Heart left ventricle (tissue), 16 donors: ENCODE data around the gene PROCA1. TPM values are rescaled to one million over a fixed set of nuclear protein-coding genes. Genes with fewer than 3 reads are reported as not detected.

Source experiments
- ATAC-seq, 4 donors: fragments of 200-7000 bp; cut with Tn5 transposase; one replicate each; pipeline ENCODE4 v1.9.1; 2020 to 2022; ENCODE audit warnings: moderate library complexity in 4 of 4, mild to moderate bottlenecking in 3 of 4, moderate number of reproducible peaks in 1 of 4
- DNase-seq, 5 donors: peaks; one replicate each; pipeline ENCODE4 v3.0.0-alpha.2; 2020
- H3K27ac ChIP-seq, 12 donors: fragments of 200-600 bp; sonication (generic) in 4 of 12; one replicate each; pipeline versions ENCODE4 v1.5.0 to v1.8.0; 2016 to 2022; ENCODE audit warnings: mild to moderate bottlenecking in 2 of 12
- H3K27me3 ChIP-seq, 9 donors: fragments of 200-600 bp; sonication (generic) in 2 of 9; one replicate each; pipeline versions ENCODE4 v1.5.1 to v1.8.0; 2016 to 2022; ENCODE audit warnings: mild to moderate bottlenecking in 3 of 9
- H3K36me3 ChIP-seq, 9 donors: fragments of 200-600 bp; sonication (generic) in 2 of 9; one replicate each; pipeline versions ENCODE4 v1.5.0 to v1.8.0; 2018 to 2022; ENCODE audit warnings: mild to moderate bottlenecking in 2 of 9
- H3K4me1 ChIP-seq, 12 donors: fragments of 200-600 bp; sonication (generic) in 4 of 12; one replicate each; pipeline versions ENCODE4 v1.5.0 to v1.8.0; 2016 to 2022; ENCODE audit warnings: mild to moderate bottlenecking in 3 of 12
- H3K4me3 ChIP-seq, 12 donors: fragments of 200-600 bp; sonication (generic) in 4 of 12; one replicate each; pipeline versions ENCODE4 v1.5.0 to v1.8.0; 2017 to 2022; ENCODE audit warnings: mild to moderate bottlenecking in 9 of 12, moderate library complexity in 4 of 12
- H3K9me3 ChIP-seq, 12 donors: fragments of 200-600 bp; sonication (generic) in 4 of 12; one replicate each; pipeline versions ENCODE4 v1.5.0 to v1.8.0; 2016 to 2022; ENCODE audit warnings: mild to moderate bottlenecking in 1 of 12
- POLR2A ChIP-seq, 2 donors: fragments of 450-650 bp; IDR thresholded peaks; one replicate each; pipeline ENCODE4 v1.6.1; 2017; ENCODE audit warnings: antibody characterized with exemption in 2 of 2, mild to moderate bottlenecking in 2 of 2, moderate library complexity in 2 of 2
- WGBS, 4 donors: extraction: QIAGEN DNeasy Blood & Tissue Kit in 2 of 4; methylation state at CpG; one replicate each; pipeline versions ENCODE4 v1.1.5 to v1.1.7; 2013 to 2018; 5-methylcytosine and 5-hydroxymethylcytosine counted together
- intact Hi-C, 10 donors: fragments of 100-400 bp; cut with DNase I; formaldehyde crosslinking; loops; one replicate each; pipeline versions ENCODE4 v1.11.1 to v1.14.2; 2022
- polyA plus RNA-seq, 2 donors: library from polyadenylated mRNA; stranded (reverse); fragments of 200-250 nt; gene quantifications; one replicate each; pipeline ENCODE4 v1.2.3, GENCODE V29; 2013
- total RNA-seq, 9 donors: library from RNA; depleted of rRNA in 2 of 9; stranded (reverse); fragments of >200 nt in 2 of 9; fragmentation: NEBNext Ultra II Directional in 3 of 9; extraction: Animal tissue kit (Norgen Biotek cat#: 25700) in 3 of 9; gene quantifications; one replicate each; pipeline versions ENCODE4 v1.1.0 to v1.2.4, GENCODE V29; 2016 to 2023
- TF ChIP-seq, protein P1 (sequence below), 12 donors: fragments of 200-600 bp; sonication (generic) in 4 of 12; IDR thresholded peaks; one replicate each; pipeline versions ENCODE4 v1.5.0 to v1.8.0; 2018 to 2022; ENCODE audit warnings: antibody characterized with exemption in 12 of 12, mild to moderate bottlenecking in 5 of 12
- donor health status: ischemic (EF 13 %, LVEDD 7.1; RV severe dilation, severe dysfunction).
- donor health status: healthy with polysubstance abuse.
- donor health status: DM: no; HTN: yes; CAD: no.
- donor health status: DM: no; HTN: no; CAD: no.
- donor health status: ischemic (EF 25% LVEDD 6.9; RV normal size, moderate dysfunction).
- donor health status: ischemic (EF 25% LVEDD 5.7; RV mildly dilated, moderate dysfunction).
- donor health status: healthy.
- donor health status: DM: yes; HTN: yes; CAD: no.
- donor health status: ischemic (EF 35%, LVEDD 5.7; RV mildly dilated, moderate dysfunction).
- donor health status: nonischemic (EF 11% LVEDD 7.7; RV severe dilation, severe dysfunction).
- donor health status: DM: yes; HTN: yes; CAD: no.
- donor health status: PGD.
- donor health status: ischemic (EF 29% LVEDD 5.4; RV normal size, mild dysfunction).
- donor health status: nonischemic (EF 23%, LVEDD 6.1; RV moderate dilation, normal function).

The PROCA1 gene
- total and polyA plus RNA-seq, 11 donors: 0.64 to 2.6 (median 1.0) TPM

- WGBS, 4 donors: 81 to 91% (median 84%) methylated on average over 5 of the region's 5 CpGs
- TF ChIP-seq, protein P1, sequence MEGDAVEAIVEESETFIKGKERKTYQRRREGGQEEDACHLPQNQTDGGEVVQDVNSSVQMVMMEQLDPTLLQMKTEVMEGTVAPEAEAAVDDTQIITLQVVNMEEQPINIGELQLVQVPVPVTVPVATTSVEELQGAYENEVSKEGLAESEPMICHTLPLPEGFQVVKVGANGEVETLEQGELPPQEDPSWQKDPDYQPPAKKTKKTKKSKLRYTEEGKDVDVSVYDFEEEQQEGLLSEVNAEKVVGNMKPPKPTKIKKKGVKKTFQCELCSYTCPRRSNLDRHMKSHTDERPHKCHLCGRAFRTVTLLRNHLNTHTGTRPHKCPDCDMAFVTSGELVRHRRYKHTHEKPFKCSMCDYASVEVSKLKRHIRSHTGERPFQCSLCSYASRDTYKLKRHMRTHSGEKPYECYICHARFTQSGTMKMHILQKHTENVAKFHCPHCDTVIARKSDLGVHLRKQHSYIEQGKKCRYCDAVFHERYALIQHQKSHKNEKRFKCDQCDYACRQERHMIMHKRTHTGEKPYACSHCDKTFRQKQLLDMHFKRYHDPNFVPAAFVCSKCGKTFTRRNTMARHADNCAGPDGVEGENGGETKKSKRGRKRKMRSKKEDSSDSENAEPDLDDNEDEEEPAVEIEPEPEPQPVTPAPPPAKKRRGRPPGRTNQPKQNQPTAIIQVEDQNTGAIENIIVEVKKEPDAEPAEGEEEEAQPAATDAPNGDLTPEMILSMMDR (IDR thresholded peaks at IDR 0.05): no peak
- no peak for TF ChIP-seq POLR2A (IDR thresholded peaks at IDR 0.05)
- H3K9me3 ChIP-seq: no peaks in the 10 kb centered on the region
- no peaks in the 10 kb centered on the region for H3K4me1 ChIP-seq
- H3K4me3 ChIP-seq: no peak overlapping the region
- DNase-seq: peak in 1 of 5 donors; percentile 23
- H3K27ac ChIP-seq: no peak overlapping the region
- no peaks in the 10 kb centered on the region for H3K27me3 ChIP-seq
- ATAC-seq: no peak
- H3K36me3 ChIP-seq: no peaks in the 10 kb centered on the region
- intact Hi-C loops: no loop called here
Measured at GRCh38 chr17:28735242-28735722, 23.6 kb upstream of the PROCA1 start.

GRCh38 chr17:28734712-28735241, 23.1 kb upstream of the PROCA1 start:
- no peaks in the 10 kb centered on the region for H3K27me3 ChIP-seq
- H3K4me1 ChIP-seq: no peaks in the 10 kb centered on the region
- H3K4me3 ChIP-seq: no peak overlapping the region
- no peak overlapping the region for H3K27ac ChIP-seq
- intact Hi-C loops: no loop called here
- WGBS, 4 donors: 78 to 89% (median 84%) methylated on average over 6 to 10 of the region's 10 CpGs
- DNase-seq: peak in 2 of 5 donors; percentile 14 to 23
- no peaks in the 10 kb centered on the region for H3K9me3 ChIP-seq
- no peak for TF ChIP-seq POLR2A (IDR thresholded peaks at IDR 0.05)
- TF ChIP-seq, protein P1 (IDR thresholded peaks at IDR 0.05): no peak
- ATAC-seq: no peak
- H3K36me3 ChIP-seq: no peaks in the 10 kb centered on the region

DNA sequence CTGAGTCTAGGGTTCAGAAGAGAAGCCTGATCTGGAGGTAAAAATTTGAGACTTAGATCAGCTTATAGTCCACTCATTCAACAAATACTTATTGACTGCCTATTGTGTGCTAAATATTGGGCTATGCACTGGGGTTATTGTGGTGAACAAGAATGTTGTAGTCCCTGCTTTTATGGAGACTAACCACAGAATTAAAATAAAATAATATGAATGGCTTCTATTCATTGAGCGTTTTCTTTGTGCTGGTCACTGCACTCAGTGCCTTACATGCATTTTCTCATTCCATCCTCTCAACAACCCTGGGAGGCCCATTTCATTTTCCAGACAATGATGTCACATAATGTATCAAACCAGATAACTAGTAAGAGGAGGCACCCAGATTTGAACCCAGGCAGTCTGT, 21.7 kb upstream of the PROCA1 start:
- TF ChIP-seq POLR2A (IDR thresholded peaks at IDR 0.05): no peak
- TF ChIP-seq, protein P1 (IDR thresholded peaks at IDR 0.05): no peak
- no peak for ATAC-seq

DNA sequence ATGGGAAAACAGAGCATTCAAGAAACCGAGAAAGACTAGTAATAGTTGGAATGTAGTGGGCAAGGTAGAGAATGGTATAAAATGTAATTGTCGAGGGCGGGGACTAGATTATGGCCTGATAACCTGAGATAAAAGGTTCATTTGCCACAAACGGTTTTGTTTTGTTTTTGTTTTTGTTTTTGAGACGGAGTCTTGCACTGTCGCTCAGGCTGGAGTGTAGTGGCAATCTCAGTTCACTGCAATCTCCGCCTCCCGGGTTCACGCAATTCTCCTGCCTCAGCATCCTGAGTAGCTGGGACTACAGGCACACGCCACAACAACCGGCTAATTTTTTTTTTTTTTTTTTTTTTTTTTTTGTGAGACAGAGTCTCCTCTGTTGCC, 18.3 kb upstream of the PROCA1 start:
- DNase-seq (no peak), ATAC-seq (no peak)
- TF ChIP-seq, protein P1 (IDR thresholded peaks at IDR 0.05): no peak
- TF ChIP-seq POLR2A (IDR thresholded peaks at IDR 0.05): no peak
- 86 to 91% (median 88%) methylated on average over 11 of the region's 11 CpGs for WGBS, 4 donors
- Histone ChIP-seq H3K27me3 (peaks cover 0 to 4% (median 0%) of the 10 kb centered on the region in 9 donors), H3K4me3 (no peak overlapping the region), H3K27ac (no peak overlapping the region), H3K36me3 (peaks cover 0 to 3% (median 0%) of the 10 kb centered on the region in 9 donors), H3K4me1 (peaks cover 0 to 36% (median 23%) of the 10 kb centered on the region in 12 donors), H3K9me3 (no peaks in the 10 kb centered on the region)
- intact Hi-C loops: loop anchor here in 7 of 10 donors (2.0 to 10.0 kb wide), 11 partner anchors 13 to 565 kb away; partner anchors contain the start of genes PHF12 (in 2 of the 7), TRAF4 (in 2 of the 7) and NUFIP2 (in 1 of the 7)

More for the DNA sequence above, 21.7 kb upstream of the PROCA1 start:
- intact Hi-C loops: no loop called here
- 83 to 91% (median 89%) methylated on average over 1 of the region's 1 CpG for WGBS, 4 donors
- Histone ChIP-seq H3K36me3 (no peaks in the 10 kb centered on the region), H3K27me3 (peaks cover 0 to under 1% (median 0%) of the 10 kb centered on the region in 9 donors), H3K27ac (no peak overlapping the region), H3K9me3 (no peaks in the 10 kb centered on the region), H3K4me3 (no peak overlapping the region), H3K4me1 (peaks cover 0 to 9% (median 0%) of the 10 kb centered on the region in 12 donors)
- no peak for DNase-seq
